Thyroid gland (tissue), 4 donors: ENCODE results near the gene DNAL4. TPM values are rescaled to one million over a fixed set of nuclear protein-coding genes. Genes with fewer than 3 reads are reported as not detected.

Experiments
- DNase-seq, 2 donors: peaks; one replicate each; pipeline ENCODE4 v3.0.0-alpha.2; 2019
- H3K27ac ChIP-seq, 3 donors: fragments of 200-600 bp; sonication (generic); 1 replicate in 2 of 3; 2 replicates in 1 of 3; pipeline ENCODE4 v1.5.1; 2016 to 2019; ENCODE audit warnings: mild to moderate bottlenecking in 1 of 3, moderate library complexity in 1 of 3
- H3K27me3 ChIP-seq: fragments of 200-600 bp; sonication (generic); one replicate; pipeline ENCODE4 v1.5.1; 2019
- H3K36me3 ChIP-seq, 2 donors: fragments of 200-600 bp; sonication (generic); one replicate each; pipeline ENCODE4 v1.5.1; 2016 to 2019
- H3K4me1 ChIP-seq, 2 donors: fragments of 200-600 bp; sonication (generic); one replicate each; pipeline ENCODE4 v1.5.1; 2017 to 2019
- H3K4me3 ChIP-seq, 3 donors: fragments of 200-600 bp; sonication (generic); replicated peaks in 1 of 3; 1 replicate in 2 of 3; 2 replicates in 1 of 3; pipeline ENCODE4 v1.5.1; 2016; ENCODE audit warnings: mild to moderate bottlenecking in 1 of 3
- H3K9me3 ChIP-seq: fragments of 200-600 bp; sonication (generic); one replicate; pipeline ENCODE4 v1.5.1; 2017
- CTCF ChIP-seq, 6 experiments: fragments of 200-600 bp in 3 of 6; fragments of 450-650 bp in 3 of 6; sonication (generic) in 3 of 6; IDR thresholded peaks; one replicate each; pipeline ENCODE4 v1.5.1; 2016 to 2019; ENCODE audit warnings: antibody characterized with exemption in 6 of 6, mild to moderate bottlenecking in 2 of 6, inconsistent platforms in 1 of 6, moderate library complexity in 1 of 6
- POLR2A ChIP-seq, 2 donors: fragments of 450-650 bp; IDR thresholded peaks; one replicate each; pipeline ENCODE4 v1.6.1; 2017; ENCODE audit warnings: antibody characterized with exemption in 2 of 2, mild to moderate bottlenecking in 2 of 2, moderate library complexity in 1 of 2
- WGBS, 2 donors: methylation state at CpG; one replicate each; pipeline ENCODE4 v1.1.5; 2017; 5-methylcytosine and 5-hydroxymethylcytosine counted together
- intact Hi-C: fragments of 100-400 bp; cut with DNase I; formaldehyde crosslinking; loops from one replicate; pipeline ENCODE4 v1.15.1; 2023
- total RNA-seq, 4 donors: library from RNA; depleted of rRNA; stranded (reverse); fragments of >200 nt; gene quantifications; one replicate each; pipeline ENCODE4 v1.2.3, GENCODE V29; 2016

Gene DNAL4
- total RNA-seq, 4 donors from 2014 or later: 30.9 to 50.0 (median 37.9) TPM

DNA sequence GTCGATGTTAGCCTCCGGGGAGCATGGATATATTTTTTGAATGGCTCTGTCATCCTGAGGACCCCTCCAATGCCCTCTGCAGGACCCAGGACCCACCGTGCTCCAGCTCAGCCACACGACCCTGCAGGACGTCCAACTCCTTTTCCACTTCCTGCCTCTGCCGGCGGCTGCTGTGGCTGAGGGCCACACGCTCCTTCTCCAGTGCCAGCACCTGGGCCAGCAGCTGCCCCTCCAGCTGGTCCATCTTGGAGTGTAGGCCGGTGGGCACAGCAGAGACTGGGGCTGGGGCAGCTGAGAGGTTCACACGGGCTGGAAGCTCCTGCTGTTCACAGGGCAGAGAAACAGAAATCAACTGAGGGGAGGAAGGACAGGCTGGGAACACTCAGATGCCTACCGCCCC, 34.2 kb upstream of the DNAL4 start:
- no peak for DNase-seq
- intact Hi-C loops: no loop called here
- H3K4me1 ChIP-seq: no peaks in the 10 kb centered on the region
- no peak overlapping the region for H3K4me3 ChIP-seq
- H3K36me3 ChIP-seq: no peaks in the 10 kb centered on the region
- no peaks in the 10 kb centered on the region for H3K27me3 ChIP-seq
- no peak for TF ChIP-seq POLR2A (IDR thresholded peaks at IDR 0.05)
- no peak for TF ChIP-seq CTCF (IDR thresholded peaks at IDR 0.05)
- H3K27ac ChIP-seq: no peak overlapping the region
- no peaks in the 10 kb centered on the region for H3K9me3 ChIP-seq
- 57 to 80% methylated on average over 11 of the region's 11 CpGs for WGBS, 2 donors

- no peaks in the 10 kb centered on the region for H3K9me3 ChIP-seq
- H3K27me3 ChIP-seq: no peaks in the 10 kb centered on the region
- TF ChIP-seq POLR2A (IDR thresholded peaks at IDR 0.05) (no peak), CTCF (IDR thresholded peaks at IDR 0.05) (no peak)
- intact Hi-C loops: no loop called here
- no peak for DNase-seq
- H3K36me3 ChIP-seq: no peaks in the 10 kb centered on the region
- no peak overlapping the region for H3K4me3 ChIP-seq
- H3K4me1 ChIP-seq: no peaks in the 10 kb centered on the region
- no peak overlapping the region for H3K27ac ChIP-seq
Observed at GRCh38 chr22:38827510-38827909, 33.6 kb upstream of the DNAL4 start.

GRCh38 chr22:38826801-38827200, 32.9 kb upstream of the DNAL4 start:
- WGBS, 2 donors: 76 to 77% methylated on average over 5 of the region's 5 CpGs

DNA sequence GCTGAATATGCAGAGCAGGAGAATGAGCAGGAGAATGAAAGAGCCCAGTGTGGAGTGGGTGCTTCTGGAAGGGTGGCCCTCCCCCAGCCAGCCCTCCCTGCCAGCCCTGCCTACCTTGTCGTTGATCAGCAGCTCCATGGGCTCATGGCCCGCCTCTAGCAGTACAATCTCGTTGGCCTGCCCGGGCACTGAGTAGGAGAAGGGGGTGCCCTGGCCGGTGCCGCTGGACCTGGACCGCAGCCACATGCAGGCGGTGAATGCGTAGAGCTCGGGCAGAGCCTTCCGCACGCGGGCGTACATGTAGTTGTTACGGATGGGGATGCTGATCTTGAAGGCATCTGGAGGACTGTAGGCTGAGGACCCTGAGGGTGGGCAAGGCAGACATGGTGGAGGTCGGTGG, 32.4 kb upstream of the DNAL4 start:
- Histone ChIP-seq H3K4me1 (no peaks in the 10 kb centered on the region), H3K9me3 (no peaks in the 10 kb centered on the region), H3K36me3 (no peaks in the 10 kb centered on the region), H3K4me3 (no peak overlapping the region), H3K27ac (no peak overlapping the region), H3K27me3 (no peaks in the 10 kb centered on the region)
- DNase-seq: no peak
- 87 to 88% methylated on average over 14 to 16 of the region's 16 CpGs for WGBS, 2 donors
- TF ChIP-seq CTCF (IDR thresholded peaks at IDR 0.05): no peak
- TF ChIP-seq POLR2A (IDR thresholded peaks at IDR 0.05): no peak
- intact Hi-C loops: no loop called here

More at GRCh38 chr22:38826801-38827200, 32.9 kb upstream of the DNAL4 start:
- no peaks in the 10 kb centered on the region for H3K27me3 ChIP-seq
- no peak overlapping the region for H3K4me3 ChIP-seq
- no peaks in the 10 kb centered on the region for H3K9me3 ChIP-seq
- no peaks in the 10 kb centered on the region for H3K4me1 ChIP-seq
- DNase-seq: no peak
- no peaks in the 10 kb centered on the region for H3K36me3 ChIP-seq
- no peak for TF ChIP-seq POLR2A (IDR thresholded peaks at IDR 0.05)
- no peak for TF ChIP-seq CTCF (IDR thresholded peaks at IDR 0.05)
- H3K27ac ChIP-seq: no peak overlapping the region
- intact Hi-C loops: no loop called here

GRCh38 chr22:38824585-38824984, 30.6 kb upstream of the DNAL4 start:
- Histone ChIP-seq H3K9me3 (no peaks in the 10 kb centered on the region), H3K4me1 (no peaks in the 10 kb centered on the region), H3K27ac (no peak overlapping the region), H3K36me3 (no peaks in the 10 kb centered on the region), H3K4me3 (no peak overlapping the region), H3K27me3 (no peaks in the 10 kb centered on the region)
- peak; percentile 45 to 69 for DNase-seq
- WGBS, 2 donors: 7 to 11% methylated on average over 2 to 4 of the region's 4 CpGs
- TF ChIP-seq POLR2A (IDR thresholded peaks at IDR 0.05) (no peak), CTCF (IDR thresholded peaks at IDR 0.05) (peak in 4 of 6 experiments; percentile 28 to 43 (median 30))
- intact Hi-C loops: no loop called here
